NCI-H1694 (cell line): ENCODE measurements around the gene MYL5.
"Not testable (repeated sequence)": the region's sequence is repeated elsewhere in the genome, so short reads cannot be mapped to it uniquely, and the experiment has no call there.

Source experiments
- DNase-seq: peaks from one replicate; lab custom pipeline; 2025; lab: John Stamatoyannopoulos, UW

MYL5 gene

DNA sequence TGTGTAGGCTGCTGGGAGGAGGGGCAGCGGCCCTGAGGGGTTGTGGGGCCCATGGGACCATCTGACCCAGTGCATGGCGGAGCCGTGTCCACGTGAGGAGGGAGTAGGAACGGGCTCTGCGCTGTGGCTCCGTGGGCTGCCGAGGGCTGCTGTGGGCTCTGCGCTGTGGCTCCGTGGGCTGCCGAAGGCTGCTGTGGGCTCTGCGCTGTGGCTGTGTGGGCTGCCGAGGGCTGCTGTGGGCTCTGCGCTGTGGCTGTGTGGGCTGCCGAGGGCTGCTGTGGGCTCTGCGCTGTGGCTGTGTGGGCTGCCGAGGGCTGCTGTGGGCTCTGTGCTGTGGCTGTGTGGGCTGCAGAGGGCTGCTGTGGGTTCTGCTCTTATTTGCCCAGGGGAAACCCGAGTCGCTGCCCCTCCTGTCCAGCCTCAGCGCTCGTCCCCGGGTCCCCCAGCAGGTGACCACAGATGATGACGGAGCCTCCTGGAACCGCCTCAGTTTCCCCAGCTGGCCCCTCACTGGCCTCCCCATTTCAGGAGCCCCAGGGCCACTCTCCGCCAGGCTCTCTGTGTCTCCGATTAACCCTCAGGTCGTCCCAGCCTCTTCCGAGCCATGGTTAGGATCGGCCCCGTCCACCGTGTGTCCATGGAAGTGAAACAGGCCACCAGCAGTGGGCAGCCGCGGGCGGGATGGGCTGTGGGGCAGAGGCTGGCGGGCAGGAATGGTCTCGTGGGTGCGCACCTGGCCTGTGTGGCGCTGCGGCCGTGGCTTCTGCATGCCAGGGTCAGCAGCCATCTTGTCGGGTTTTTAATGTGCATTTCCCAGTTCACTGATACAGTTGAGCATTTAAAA, 51.3 kb downstream of the MYL5 start:
- DNase-seq = no peak

- peak; percentile 36 for DNase-seq
Measured at GRCh38 chr4:726235-726787, 52.0 kb downstream of the MYL5 start.

GRCh38 chr4:726838-727237, 52.5 kb downstream of the MYL5 start:
- no peak for DNase-seq

GRCh38 chr4:727576-727975, 53.2 kb downstream of the MYL5 start:
- DNase-seq = no peak

- no peak for DNase-seq
Measured at GRCh38 chr4:729336-730315, 55.3 kb downstream of the MYL5 start.

DNA sequence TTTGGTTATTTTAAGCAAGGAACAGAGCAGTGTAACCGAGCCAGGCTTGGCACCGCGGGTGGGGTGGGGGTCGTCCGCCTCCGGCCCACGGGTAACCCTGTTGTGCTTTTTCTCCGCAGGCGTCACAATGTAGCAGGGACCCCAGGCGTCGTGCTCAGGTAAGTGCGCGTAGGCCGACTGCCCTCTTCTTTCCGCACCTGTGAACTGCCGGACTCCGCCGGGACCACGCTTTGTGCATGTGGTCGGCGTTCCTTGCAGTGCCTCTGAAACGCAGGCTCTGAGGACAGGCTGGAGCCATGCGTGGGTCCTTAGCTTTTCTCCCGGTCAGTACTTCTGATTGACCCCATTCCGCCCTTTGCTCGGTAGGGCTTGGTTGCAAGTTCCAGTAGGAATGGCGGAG, 56.2 kb downstream of the MYL5 start:
- no peak for DNase-seq

DNA sequence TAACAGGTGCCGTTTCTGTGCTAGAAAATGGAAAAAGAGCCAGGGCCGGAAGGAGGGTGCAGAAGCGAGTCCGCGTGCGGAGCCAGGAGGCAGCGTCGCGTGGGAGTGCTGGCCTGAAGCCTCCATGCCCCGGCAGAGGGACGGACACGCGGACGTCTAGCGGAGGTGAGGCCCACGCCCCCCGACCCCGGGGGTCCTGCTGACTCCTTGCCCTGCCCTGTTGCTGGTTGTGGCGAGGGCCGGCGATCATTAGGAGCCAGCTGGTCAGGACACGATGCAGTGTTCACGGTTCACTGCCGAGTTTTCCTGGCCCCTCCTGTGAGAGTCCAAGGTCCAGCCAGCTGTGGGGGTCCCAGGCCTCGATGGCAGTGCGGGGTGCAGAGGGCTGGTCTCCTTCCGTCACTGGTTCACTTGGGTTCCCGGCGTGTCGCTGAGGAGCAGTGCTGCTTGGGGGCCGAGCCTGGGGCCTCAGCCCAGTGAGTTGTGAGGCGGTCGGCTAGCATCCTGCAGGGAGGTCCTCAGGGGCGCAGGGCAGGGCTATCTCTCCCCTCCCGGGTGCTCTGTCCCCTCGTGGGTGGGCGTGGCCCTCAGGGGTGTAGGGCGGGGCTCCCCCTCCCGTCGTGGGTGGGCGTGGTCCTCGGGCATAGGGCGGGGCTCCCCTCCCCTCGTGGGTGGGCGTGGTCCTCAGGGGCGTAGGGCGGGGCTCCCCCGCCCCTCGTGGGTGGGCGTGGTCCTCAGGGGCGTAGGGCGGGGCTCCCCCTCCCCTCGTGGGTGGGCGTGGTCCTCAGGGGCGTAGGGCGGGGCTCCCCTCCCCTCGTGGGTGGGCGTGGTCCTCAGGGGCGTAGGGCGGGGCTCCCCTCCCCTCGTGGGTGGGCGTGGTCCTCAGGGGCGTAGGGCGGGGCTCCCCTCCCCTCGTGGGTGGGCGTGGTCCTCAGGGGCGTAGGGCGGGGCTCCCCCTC, 56.9 kb downstream of the MYL5 start:
- DNase-seq = not testable (repeated sequence)
